Stomach smooth muscle (tissue), 2 donors: ENCODE results near the gene GAB1.

Experiments
- H3K27ac ChIP-seq: one replicate; pipeline ENCODE4 v1.7.0; 2013; ENCODE audit warnings: mild to moderate bottlenecking, low read length, inconsistent platforms
- H3K27me3 ChIP-seq, 2 donors: one replicate each; pipeline ENCODE4 v1.7.0; 2013; ENCODE audit warnings: low read length in 2 of 2; ENCODE audit not compliant: insufficient read depth in 2 of 2, control insufficient read depth in 1 of 2
- H3K36me3 ChIP-seq, 2 donors: one replicate each; pipeline ENCODE4 v1.7.0; 2013; ENCODE audit warnings: low read length in 2 of 2; ENCODE audit not compliant: control insufficient read depth in 2 of 2, insufficient read depth in 2 of 2
- H3K4me1 ChIP-seq: one replicate; pipeline ENCODE4 v1.7.0; 2013; ENCODE audit warnings: low read length; ENCODE audit not compliant: control insufficient read depth, insufficient read depth
- H3K4me3 ChIP-seq, 2 donors: one replicate each; pipeline ENCODE4 v1.7.0; 2013; ENCODE audit warnings: low read length in 2 of 2
- H3K9ac ChIP-seq, 2 donors: one replicate each; pipeline ENCODE4 v1.7.0; 2013; ENCODE audit warnings: low read length in 2 of 2, mild to moderate bottlenecking in 1 of 2
- H3K9me3 ChIP-seq, 2 donors: one replicate each; pipeline ENCODE4 v1.7.0; 2013; ENCODE audit warnings: low read length in 2 of 2; ENCODE audit not compliant: control insufficient read depth in 2 of 2
- donor health status: healthy.
- donor health status: Pancreatic carcinoma.

Gene GAB1

DNA sequence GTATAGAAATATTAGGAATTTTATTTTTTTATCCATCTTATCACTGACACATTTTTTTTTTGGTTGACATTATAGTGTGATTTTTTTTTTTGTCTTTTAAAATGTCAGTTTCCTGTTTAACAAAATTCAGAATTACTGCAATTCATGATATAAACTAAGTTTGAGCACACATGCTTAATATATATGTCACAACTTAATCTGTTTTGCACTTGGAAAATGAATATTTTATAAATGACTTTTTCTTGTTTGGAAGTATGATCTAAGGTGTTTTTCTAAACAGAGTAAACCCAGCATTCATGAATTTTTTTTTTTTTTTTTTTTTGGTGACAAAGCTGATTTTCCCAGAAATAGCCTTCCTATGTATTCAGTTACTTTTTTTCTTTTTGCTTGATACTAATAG is 179.2 kb downstream of the GAB1 start:
- H3K4me1 ChIP-seq = peaks cover 5% of the 10 kb centered on the region

DNA sequence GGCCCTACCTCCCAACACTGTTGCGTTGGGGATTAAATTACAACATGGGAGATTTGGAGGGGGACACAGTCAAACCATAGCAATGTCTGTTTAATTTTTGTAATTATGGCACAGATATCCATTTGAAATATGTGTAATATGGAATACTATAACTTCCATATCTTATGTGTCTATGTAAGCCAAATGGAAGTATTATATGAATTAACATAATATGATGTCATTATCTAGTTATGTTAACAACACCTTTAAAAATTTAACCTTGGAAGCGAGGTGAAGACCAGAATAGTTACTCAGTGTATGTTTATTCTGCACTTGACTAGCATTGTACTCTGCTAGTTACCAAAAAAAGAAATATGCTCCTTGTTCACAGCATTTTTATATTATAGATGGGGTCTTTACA is 181.1 kb downstream of the GAB1 start:
- peaks cover 5% of the 10 kb centered on the region for H3K4me1 ChIP-seq
- no peaks in the 10 kb centered on the region for H3K9me3 ChIP-seq
- peaks cover 2 to 16% of the 10 kb centered on the region in 2 donors for H3K36me3 ChIP-seq
- no peaks in the 10 kb centered on the region for H3K27me3 ChIP-seq
- H3K27ac ChIP-seq = no peak overlapping the region
- no peak overlapping the region for H3K9ac ChIP-seq
- H3K4me3 ChIP-seq = peak overlapping the region in 1 of 2 donors; percentile 17

More for the DNA sequence above, 179.2 kb downstream of the GAB1 start:
- Histone ChIP-seq H3K27me3 (no peaks in the 10 kb centered on the region), H3K36me3 (peaks cover 2 to 11% of the 10 kb centered on the region in 2 donors), H3K9ac (peak overlapping the region in 1 of 2 donors; percentile 80), H3K9me3 (no peaks in the 10 kb centered on the region), H3K4me3 (peak overlapping the region; percentile 40 to 84), H3K27ac (no peak overlapping the region)
